Smooth muscle cell of the brain vasculature (primary cell): ENCODE data around the gene C5orf46.
"Not testable (repeated sequence)": the region's sequence is repeated elsewhere in the genome, so short reads cannot be mapped to it uniquely, and the experiment has no call there.

Experiments
- DNase-seq: peaks from one replicate; pipeline ENCODE4 v3.0.0-alpha.2; 2012; ENCODE audit warnings: low read depth, low spot score

The C5orf46 gene

GRCh38 chr5:147895864-147896263 lies 10.5 kb downstream of the C5orf46 start:
- DNase-seq: no peak

GRCh38 chr5:147893820-147894219 lies 12.5 kb downstream of the C5orf46 start:
- no peak for DNase-seq

- DNase-seq: no peak
Observed at GRCh38 chr5:147892696-147893296, 13.5 kb downstream of the C5orf46 start.

- no peak for DNase-seq
Observed at GRCh38 chr5:147887930-147888329, 18.4 kb downstream of the C5orf46 start.

- DNase-seq: peak; percentile 9
Observed at GRCh38 chr5:147887026-147887627, 19.2 kb downstream of the C5orf46 start.

- DNase-seq: no peak
Observed at GRCh38 chr5:147882586-147883313, 23.6 kb downstream of the C5orf46 start.

- DNase-seq: no peak
Observed at GRCh38 chr5:147880487-147880886, 25.9 kb downstream of the C5orf46 start.

DNA sequence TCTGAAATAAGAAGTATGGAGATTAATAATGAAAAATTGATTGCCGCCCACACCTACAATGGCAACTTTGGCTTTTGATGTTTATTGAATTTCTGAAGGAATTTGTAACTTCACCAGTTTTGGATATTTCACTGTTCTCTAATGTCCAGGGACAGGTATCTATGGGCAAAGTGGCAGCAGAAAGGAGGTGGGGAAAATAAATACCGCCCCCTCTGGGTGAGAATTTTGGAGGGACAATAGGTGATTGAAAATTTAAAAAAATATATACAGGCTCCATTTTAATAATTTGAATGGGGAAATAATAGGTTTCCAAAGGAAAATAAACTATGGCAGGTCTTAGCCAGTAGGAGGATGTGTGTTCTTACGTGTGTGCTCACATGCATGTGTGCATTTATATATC lies 26.6 kb downstream of the C5orf46 start:
- no peak for DNase-seq

- DNase-seq: no peak
Observed at GRCh38 chr5:147878066-147878759, 28.1 kb downstream of the C5orf46 start, which contains the start of gene SCGB3A2. Gene SCGB3A2, plus strand, starts transcription at chr5:147878711. Its CDS starts 93 bp downstream, at chr5:147878804.

DNA sequence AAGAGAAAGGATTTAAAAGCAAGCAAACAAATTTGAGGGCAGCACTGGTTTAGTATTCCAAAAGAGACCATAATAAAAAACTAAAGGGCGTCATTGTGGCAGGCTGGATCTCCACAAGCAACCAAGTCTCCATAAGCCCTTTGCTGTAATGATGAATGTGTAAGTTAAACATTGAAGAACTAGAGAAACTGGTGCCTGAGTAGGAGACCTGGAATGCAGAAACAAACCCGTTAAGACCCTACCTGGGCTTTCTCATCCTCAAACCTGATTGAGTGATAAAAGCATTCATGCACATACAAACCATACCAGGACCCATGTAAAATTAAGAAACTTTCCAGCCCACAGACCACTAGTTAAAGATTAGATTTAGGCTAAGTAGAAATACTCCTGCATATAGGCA lies 29.7 kb downstream of the C5orf46 start:
- no peak for DNase-seq

GRCh38 chr5:147876141-147876540 lies 30.2 kb downstream of the C5orf46 start:
- no peak for DNase-seq

- no peak for DNase-seq
Observed at GRCh38 chr5:147874910-147875367, 31.4 kb downstream of the C5orf46 start.

DNA sequence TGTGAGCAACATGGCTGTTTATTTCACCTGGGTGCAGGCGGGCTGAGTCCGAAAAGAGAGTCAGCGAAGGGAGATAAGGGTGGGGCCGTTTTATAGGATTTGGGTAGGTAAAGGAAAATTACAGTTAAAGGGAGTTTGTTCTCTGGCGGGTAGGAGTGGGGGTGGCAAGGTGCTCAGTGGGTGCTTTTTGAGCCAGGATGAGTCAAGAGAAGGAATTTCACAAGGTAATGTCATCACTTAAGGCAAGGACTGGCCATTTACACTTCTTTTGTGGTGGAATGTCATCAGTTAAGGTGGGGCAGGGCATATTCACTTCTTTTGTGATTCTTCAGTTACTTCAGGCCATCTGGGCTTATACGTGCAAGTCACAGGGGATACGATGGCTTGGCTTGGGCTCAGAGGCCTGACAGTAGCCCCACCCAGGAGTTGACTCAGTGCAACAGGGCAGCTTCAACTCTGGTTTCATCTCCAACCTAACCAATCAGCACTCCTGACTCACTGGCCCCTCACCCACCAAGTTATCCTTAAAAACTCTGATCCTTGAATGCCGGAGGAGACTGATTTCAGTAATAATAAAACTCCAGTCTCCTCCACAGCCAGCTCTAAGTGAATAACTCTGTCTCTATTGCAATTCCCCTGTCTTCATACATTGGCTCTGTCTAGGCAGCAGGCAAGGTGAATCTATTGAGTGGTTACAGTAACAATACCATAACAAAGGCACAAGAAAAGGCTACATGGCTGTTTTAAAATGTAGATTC lies 32.0 kb downstream of the C5orf46 start:
- DNase-seq: not testable (repeated sequence)

- not testable (repeated sequence) for DNase-seq
Observed at GRCh38 chr5:147872744-147873435, 33.4 kb downstream of the C5orf46 start.

DNA sequence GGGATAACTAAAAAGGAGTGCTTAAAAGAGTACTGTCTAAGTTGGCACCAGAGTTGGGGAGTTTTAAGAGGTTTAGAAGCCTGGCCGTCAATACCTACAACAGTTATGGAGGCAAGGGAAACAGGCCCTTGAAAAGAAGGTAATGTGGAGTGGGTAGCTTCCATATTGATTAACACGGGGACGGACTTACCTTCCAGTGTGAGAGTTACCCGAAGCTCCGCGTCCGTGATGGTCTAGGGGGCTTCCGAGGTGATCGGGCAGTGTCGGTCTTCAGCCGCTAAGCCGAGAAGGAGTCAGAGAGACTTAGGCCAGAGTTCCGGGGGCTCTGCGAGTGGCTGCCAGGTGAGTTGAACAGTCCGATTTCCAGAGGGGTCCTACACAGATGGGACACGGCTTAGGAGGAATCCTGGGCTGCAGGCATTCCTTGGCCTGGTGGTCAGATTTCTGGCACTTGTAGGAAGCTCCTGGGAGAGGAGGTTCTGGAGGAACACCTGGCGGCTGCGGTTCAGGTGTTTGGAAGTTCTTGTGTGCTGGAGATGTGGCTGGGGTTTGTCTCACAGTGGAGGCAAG lies 34.3 kb downstream of the C5orf46 start:
- DNase-seq: not testable (repeated sequence)

DNA sequence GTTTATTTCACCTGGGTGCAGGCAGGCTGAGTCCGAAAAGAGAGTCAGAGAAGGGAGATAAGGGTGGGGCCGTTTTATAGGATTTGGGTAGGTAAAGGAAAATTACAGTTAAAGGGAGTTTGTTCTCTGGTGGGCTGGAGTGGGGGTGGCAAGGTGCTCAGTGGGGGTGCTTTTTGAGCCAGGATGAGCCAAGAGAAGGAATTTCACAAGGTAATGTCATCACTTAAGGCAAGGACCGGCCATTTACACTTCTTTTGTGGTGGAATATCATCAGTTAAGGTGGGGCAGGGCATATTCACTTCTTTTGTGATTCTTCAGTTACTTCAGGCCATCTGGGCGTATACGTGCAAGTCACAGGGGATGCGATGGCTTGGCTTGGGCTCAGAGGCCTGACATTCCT lies 36.4 kb downstream of the C5orf46 start:
- not testable (repeated sequence) for DNase-seq

DNA sequence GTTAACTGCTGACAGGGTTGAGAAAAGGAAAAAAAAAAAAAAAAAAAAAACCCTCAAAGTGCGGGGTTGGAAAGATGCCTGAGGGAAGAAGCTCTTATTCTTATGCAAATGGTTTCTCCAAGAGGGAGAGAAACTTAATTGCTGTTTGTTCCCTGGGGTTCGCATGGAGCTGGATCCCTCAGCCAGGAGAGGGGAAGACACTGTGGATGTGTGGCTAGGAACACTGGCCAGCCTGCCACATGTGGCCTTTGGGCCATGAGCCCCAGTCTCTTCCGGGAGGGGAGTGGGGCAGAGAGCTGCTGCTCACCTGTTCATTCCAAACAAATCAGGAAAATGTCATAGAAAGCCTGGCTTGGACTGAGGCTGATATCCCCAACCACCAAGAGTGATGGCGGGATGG lies 37.2 kb downstream of the C5orf46 start:
- no peak for DNase-seq

GRCh38 chr5:147863454-147864158 lies 42.7 kb downstream of the C5orf46 start:
- DNase-seq: no peak

- DNase-seq: no peak
Observed at GRCh38 chr5:147860641-147861025, 45.7 kb downstream of the C5orf46 start.
